HG02571 (cell line): ENCODE data around the gene NDUFA11.
"Not testable (repeated sequence)": the region's sequence is repeated elsewhere in the genome, so short reads cannot be mapped to it uniquely, and the experiment has no call there.

Experiments
- ATAC-seq: cut with Tn5 transposase; IDR thresholded peaks from one replicate; pipeline ENCODE4 v1.9.1; 2021; ENCODE audit warnings: mild to moderate bottlenecking, moderate library complexity; ENCODE audit not compliant: unreplicated experiment

The NDUFA11 gene

DNA sequence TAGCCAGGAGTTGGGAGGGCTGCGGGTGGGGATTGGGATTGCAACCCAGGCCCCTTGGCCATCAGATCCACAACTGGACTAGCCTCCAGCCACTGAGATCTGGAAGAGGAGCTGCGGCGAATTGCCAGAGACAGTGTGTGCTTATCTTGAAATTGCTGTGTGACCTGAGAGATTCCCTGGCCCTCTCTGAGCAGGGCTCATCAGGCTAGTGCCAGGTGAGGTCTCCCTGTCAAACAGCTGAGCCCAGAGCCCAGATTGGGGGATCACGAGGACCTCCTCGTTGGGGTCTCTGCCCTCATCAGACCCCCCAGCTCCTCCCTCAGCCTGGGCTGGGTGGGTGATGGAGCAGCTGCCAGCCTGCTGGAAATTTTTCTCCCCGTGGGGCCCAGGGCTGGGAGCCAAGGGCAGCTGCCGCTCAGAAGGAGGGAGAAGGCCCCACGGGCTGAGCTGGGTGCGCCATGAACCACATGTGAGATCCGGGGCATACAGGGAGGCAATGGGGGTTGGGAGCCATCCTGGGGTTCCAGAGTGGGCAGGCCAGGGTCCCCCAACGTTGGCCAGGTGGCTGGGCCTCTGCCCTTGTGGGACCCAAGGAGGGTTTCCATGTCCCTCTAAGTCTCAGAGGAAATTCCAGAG, 40.4 kb downstream of the NDUFA11 start:
- no peak for ATAC-seq

DNA sequence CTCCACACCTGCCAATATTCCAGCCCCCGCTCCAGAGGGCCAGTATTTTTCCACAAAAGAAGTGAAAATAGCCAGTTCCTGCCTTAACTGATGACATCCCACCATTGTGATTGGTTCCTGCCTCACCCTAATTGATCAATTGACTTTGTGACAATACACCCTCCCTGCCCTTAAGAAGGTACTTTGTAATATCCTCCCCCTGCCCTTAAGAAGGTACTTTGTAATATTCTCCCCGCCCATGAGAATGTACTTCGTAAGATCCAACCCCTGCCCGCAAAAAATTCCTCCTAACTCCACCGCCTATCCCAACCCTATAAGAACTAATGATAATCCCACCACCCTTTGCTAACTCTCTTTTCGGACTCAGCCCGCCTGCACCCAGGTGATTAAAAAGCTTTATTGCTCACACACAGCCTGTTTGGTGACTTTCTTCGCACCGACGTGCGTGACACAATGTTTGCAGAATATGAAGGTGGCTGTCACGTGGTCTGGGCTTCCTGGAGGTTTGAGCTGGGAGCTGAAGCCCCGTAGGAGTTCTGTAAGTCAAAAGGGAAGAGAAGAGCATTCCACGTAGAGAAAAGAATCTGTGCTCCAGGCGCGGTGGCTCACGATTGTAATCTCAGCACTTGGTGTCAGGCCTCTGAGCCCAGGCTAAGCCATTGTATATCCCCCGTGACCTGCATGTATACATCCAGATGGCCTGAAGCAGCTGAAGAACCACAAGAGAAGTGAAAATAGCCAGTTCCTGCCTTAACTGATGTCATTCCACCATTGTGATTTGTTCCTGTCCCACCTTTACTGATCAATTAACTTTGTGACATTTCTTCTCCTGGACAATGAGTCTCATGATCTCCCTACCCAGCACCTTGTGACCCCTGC, 46.1 kb downstream of the NDUFA11 start:
- ATAC-seq, result no peak

DNA sequence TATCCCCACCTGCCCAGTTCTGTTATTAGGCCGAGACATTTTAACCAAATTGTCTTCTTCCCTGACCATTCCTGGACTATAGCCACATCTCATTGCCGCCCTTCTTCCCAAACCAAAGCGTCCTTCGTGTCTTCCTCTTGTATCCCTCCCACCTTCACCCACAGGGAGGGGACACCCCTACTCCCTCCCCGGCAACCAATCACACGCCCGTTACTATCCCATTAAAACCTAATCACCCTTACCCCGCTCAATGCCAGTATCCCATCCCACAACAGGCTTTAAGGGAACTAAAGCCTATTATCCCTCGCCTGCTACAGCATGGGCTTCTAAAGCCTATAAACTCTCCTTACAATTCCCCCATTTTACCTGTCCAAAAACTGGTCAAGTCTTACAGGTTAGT, 48.4 kb downstream of the NDUFA11 start:
- not testable (repeated sequence) for ATAC-seq

DNA sequence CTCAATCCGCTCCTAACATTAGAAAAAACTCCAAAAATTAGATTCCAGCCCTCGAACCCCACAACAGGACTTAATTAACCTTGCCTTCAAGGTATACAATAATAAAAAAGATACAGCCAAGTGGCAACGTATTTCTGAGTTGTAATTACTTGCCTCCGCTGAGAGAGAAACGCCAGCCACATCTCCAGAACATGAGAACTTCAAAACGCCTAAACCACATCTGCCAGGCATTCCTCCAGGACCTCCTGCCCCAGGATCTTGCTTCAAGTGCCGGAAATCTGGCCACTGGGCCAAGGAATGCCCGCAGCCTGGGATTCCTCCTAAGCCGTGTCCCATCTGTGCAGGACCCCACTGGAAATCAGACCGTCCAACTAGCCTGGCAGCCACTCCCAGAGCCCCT, 49.5 kb downstream of the NDUFA11 start:
- not testable (repeated sequence) for ATAC-seq

DNA sequence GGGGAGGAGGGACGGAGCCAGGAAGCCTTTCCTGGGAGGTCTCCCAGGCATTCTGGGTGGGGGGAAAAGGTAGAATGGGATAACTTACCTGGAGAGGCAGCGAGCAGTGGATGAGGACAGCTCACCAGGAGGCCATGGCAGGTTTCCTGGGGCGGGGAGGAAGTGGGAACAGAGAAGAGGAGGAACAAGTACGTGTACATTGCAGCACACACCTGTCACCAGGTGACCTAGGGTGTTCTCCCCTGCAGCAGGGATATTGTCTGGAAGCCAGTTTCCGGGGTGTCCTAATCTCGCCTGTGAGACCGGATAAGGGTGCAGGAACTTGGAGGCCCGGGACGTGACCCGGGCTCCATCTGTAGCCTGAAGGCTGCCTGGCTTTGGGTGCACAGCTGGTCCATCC, 52.3 kb downstream of the NDUFA11 start, which contains the start of gene FUT3:
FUT3 (minus strand) TSS at position 148 of the 400 bp plus-strand sequence.
- ATAC-seq, result no peak

DNA sequence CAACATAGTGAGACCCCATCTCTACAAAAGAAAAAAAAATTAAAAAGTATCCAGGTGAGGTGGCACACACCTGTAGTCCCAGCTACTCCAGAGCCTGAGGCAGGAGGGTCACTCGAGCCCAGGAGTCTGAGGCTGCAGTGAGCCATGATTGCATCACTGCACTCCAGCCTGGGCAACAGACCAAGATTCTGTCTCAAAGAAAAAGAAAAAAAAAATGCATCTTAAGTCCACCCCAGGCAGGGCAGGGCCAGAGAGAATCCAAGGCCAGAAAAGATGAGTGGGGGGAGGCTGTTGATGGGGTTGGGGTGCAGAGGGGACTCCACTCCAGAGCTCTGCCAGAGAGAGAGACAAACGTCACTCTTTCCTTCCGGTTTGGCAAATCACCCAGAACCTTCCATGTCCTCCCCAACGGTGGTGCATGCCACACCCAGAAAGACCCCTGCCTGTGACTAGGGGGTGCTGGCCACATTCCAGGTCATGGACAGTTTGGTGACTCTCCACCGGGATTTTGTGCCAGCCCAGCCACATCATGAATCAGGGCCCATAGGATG, 52.8 kb downstream of the NDUFA11 start:
- ATAC-seq, result no peak

DNA sequence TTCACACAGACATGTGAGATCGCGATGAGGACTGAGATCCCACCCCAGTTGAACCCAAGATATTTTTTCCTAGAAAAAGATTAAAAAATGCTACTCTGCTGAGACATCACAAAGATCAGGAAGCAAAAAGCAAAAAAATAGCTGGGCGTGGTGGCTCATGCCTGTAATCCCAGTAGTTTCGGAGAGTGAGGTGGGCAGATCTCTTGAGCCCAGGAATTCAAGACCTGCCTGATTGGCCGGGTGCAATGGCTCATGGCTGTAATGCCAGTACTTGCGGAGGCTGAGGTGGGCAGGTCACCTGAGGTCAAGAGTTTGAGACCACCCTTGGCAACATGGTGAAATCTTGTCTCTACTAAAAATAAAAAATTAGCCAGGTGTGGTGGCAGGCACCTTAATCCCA, 53.4 kb downstream of the NDUFA11 start:
- no peak for ATAC-seq

DNA sequence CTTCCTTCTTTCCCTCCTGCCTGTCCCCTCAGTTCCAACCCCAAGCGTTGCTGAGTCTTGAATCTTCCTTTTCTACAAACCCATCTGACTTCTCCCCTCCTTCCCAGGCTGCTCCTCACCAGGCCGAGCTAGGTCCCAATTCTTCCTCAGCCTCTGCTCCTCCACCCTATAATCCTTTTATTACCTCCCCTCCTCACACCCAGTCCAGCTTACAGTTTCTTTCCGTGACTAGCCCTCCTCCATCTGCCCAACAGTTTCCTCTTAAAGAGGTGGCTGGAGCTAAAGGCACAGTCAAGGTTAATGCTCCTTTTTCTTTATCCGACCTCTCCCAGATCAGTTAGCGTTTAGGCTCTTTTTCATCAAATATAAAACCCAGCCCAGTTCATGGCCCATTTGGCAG, 55.0 kb downstream of the NDUFA11 start:
- ATAC-seq, result not testable (repeated sequence)

DNA sequence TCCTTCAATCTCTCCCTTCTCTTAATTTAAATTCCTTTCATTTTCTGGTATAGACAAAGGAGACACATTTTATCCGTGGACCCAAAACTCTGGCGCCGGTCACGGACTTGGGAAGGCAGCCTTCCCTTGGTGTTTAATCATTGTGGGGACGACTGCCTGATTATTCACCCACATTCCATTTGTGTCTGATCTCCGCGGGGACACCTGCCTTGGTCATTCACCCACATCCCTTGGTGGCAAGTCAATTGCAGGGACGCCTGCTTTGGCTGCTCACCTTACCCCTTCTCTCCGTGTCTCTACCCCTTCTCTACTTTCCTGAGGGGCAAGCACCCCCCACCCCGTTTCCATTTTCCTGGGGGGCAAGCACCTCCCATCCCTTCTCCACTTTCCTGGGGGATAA, 55.7 kb downstream of the NDUFA11 start:
- not testable (repeated sequence) for ATAC-seq
